ENCODE measurements around the gene FCN1.

Gene FCN1

GRCh38 chr9:134889386-134890154 lies 28.1 kb downstream of the FCN1 start:
- DNase-seq = no peak

DNA sequence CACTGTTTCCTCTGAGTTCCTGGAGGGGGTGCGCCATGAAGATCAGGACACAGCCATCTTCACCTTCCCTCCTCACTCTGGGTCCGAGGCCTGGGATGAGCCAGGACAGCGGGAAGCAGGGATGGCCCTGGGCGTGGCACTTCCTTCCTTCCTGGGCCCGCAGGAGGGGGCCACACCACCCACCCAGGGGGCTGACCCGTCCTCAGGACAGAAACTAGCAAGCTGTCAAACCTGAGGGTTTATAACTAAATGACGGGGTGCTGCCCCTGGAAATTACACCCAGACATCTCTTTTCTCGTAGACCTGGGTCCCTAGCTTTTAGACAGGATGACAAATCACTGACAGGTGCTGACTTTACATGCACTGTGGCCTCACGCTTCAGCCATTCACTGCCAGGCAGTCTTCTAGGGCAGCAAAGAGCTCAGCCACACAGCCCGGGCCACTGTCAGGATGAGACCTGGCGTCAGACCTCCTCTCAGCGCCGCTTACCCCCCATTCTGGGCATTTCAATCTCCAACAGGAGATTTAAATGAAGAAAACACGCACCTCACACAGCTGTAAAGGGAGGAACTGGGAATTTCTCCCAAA lies 29.0 kb downstream of the FCN1 start:
- no peak for DNase-seq

DNA sequence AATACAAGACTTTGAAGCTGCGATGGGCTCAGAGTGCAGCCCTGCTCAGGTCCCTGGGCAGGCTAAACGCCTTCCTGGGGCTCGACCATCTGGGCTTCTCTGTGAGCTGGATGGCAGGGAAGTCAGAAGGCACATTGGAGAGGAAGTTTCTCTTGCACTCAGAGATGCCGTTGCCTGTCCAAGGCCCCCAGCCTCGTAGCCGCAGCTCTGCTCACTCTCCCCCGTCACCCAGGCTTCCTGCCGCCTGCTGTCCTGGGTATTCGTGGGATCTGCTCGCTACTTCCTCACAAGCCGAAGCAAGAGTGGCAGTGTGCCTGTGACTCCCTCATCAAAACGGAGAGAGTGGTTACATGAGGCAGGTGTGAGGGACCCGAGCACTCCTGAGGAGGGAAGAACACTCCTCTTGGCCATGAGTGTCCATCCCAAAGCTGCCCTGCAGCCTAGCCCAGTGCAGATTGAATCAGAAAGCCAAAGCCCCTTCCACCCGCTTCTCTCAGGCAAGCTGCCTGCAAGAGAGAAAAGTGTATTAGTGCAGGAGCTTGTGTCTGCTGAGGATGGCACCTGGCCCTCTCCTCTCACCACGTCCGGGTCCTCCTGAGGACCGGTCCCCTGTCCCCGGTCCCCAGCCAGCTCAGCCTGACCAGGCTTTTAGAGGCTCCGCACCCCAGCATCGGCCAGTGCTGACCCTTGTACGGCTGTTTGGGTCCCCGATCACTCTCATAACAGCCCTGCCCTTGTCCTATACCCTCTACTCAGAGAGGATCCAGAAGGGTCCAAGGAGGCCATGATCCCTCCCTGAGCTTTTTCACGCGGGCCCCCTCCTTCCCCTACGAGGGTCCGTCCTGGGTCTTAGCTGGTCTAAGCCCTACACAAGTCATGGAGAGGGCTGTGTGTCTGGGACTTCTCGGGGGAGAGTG lies 29.8 kb downstream of the FCN1 start:
- no peak for DNase-seq

- no peak for DNase-seq
Measured at GRCh38 chr9:134887219-134887618, 30.5 kb downstream of the FCN1 start.

DNA sequence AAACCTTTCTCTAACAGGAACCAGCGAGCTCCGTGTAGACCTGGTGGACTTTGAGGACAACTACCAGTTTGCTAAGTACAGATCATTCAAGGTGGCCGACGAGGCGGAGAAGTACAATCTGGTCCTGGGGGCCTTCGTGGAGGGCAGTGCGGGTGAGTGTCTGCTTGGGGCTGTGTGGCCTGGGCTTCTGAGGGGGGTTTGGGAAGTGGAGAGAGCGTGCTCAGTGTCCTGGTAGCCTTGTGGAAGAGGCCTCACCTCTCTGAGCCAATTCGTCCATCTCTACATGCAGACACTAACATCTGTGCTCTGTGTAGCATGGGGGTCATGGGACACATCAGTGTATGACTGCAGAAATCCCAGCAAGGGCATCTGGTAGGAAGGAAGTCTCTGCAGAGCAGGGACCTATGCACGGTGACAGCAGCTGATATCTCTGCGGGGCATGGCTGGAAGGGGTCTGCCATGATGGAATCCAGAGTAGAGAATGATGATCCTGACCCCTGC lies 31.2 kb downstream of the FCN1 start:
- no peak for DNase-seq

- no peak for DNase-seq
Measured at GRCh38 chr9:134885679-134886412, 31.9 kb downstream of the FCN1 start.

DNA sequence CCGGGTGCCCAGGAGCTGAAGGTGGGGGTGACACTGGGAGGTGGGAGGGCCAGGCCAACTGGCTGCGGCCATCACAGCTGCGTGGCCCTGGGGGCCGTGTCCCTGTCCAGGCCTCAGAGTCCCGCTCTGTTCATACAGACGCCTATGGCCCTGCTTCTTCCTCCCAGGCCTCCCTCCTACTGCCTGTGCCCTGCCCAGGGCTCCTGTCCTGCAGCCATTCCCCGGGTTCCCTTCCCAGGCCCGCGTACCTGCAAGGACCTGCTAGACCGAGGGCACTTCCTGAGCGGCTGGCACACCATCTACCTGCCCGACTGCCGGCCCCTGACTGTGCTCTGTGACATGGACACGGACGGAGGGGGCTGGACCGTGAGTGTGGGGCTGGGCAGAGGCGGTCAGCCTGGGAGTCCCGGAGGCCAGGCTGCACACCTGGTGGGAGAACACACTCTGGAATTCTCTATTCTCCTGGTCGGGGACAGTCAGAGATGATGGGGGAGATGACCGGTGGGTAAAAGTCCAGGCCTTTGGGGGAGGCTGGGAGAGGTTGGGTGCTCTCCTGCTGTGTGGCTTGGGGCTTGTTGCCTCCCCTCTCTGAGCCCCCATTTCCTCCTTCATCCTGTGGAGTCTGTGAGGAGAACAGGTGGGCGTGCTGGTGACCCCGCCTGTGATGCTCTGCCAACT lies 32.6 kb downstream of the FCN1 start:
- DNase-seq = no peak

DNA sequence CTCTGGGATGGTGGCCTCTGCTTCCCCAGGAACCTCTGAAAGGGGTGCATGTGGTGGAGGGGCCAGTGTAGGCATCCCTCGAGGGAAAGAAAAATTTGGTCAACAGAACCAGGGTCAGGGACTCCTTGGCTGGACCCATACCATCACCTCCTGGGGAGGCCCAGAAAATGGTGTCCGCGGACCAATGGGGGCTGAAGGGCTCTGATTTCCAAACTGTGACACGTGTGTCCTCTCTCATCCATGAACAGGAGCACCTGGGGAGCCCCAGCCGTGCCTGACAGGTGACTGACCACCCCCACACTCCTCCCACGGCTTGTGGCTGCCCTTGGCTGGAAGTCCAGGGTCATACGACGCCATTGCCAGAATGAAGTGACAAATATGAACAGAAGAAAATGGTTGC lies 33.2 kb downstream of the FCN1 start:
- DNase-seq = no peak

DNA sequence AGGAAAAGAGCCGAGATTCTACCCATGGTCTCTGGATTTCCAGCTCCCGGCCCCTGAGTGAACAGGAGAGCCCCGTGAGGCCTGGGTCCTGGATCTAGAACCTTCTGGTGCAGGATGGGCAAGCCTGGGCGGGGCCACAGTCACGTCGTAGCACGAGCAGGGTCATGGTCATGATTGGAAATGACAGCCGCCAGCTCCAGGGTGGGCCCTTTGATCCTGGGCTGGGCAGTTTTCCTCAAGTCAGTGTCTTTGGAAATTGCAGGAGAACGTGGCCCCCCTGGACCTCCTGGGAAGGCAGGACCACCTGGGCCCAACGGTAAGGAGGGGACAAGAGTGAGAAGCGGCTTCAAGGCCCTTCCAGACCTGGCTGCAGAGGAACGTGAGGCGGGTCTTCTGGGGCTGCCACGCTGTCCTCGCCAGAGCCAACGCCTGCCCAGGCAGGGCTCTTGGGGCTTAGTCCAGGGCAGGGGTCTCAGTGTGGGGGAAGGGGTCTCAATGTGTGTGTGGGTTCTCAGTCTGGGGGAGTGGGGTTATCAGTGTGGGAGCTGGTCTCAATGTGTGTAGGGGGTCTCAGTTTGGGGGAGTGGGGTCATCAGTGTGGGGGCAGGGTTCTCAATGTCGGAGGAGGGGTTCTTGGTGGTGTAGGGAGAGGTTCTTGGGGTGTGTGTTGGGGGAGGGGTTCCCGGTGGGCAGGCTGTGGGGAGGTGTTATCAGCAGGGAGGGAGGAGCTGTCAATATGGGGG lies 34.5 kb downstream of the FCN1 start:
- no peak for DNase-seq

DNA sequence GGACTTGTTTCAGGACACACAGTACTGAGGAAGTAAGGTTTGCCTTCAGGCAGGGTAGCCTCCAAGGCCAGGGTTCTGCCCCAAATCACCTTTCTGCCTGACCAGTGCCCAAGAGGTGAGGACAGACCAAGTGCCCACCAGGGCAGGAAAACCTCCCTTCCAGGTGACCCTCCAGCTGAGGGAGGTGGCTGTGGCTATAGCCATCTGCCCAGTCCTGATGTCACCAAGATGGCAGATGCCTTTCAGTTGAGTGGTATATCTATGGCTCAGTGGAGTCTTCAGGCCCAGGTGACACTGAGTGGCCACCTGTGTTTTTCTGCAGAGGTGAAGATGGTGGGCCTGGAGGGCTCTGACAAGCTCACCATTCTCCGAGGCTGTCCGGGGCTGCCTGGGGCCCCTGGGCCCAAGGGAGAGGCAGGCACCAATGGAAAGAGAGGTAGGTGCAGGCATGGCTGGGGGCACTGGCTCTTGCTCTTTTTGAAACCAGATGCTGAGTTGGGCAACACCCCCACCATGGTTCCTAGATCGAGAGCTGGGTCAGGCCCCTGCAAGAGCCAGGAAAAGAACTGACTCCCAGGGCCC lies 35.4 kb downstream of the FCN1 start:
- DNase-seq = no peak

GRCh38 chr9:134881313-134881670 lies 36.4 kb downstream of the FCN1 start:
- no peak for DNase-seq

- no peak for DNase-seq
Measured at GRCh38 chr9:134880484-134881312, 37.0 kb downstream of the FCN1 start, which contains the start of gene FCN2. FCN2 (plus strand) TSS chr9:134880810; CDS start chr9:134880822, 12 bp downstream.

GRCh38 chr9:134879664-134880483 lies 37.8 kb downstream of the FCN1 start:
- no peak for DNase-seq

- DNase-seq = no peak
Measured at GRCh38 chr9:134877541-134877940, 40.2 kb downstream of the FCN1 start.

DNA sequence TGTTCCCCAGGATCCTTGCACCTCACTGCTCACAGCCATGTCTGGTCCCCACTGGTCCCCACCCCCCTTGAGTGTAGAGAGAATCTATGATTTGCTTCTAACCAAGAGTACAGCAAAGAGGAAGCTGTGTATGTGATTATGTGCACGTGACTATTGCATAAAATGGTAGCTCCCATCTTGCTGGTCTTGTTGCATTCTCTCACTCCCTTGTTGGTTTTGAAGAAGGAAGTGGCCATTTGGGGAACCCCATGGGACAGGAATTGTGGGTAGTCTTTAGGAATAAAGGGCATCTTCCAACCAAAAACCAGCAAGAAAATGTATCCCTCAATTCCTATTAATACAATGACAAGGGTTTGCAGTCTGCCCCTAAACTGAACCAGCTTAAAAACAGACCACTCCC lies 42.3 kb downstream of the FCN1 start:
- DNase-seq = no peak

- DNase-seq = no peak
Measured at GRCh38 chr9:134872482-134873231, 45.1 kb downstream of the FCN1 start.

- no peak for DNase-seq
Measured at GRCh38 chr9:134871697-134872340, 45.9 kb downstream of the FCN1 start.

All from NCI-H1092 treated with DMSO at 0.1 percent for 48 hours (cell line).